Measurements from ENCODE around the gene USP24.

USP24 gene

DNA sequence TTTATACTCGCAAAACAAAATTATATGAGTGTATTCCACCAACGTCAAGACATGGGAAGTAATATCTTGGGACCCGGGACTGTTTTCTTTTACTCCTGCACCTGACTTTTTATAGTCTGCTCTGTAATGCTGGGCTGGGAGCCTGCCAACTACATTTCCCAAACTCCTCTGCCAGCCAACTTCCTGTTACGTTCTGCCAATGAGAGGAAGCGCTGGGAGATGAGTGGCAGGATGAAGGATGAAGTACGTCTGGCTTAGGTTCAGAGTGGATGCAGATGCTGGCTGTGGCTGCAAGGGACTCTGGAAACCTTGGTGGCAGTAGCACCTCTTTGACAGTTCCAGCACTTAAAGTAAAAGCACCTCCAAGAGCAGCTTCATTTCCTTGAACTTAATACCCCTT, 59.6 kb downstream of the USP24 start:
- DNase-seq = peak; percentile 1

DNA sequence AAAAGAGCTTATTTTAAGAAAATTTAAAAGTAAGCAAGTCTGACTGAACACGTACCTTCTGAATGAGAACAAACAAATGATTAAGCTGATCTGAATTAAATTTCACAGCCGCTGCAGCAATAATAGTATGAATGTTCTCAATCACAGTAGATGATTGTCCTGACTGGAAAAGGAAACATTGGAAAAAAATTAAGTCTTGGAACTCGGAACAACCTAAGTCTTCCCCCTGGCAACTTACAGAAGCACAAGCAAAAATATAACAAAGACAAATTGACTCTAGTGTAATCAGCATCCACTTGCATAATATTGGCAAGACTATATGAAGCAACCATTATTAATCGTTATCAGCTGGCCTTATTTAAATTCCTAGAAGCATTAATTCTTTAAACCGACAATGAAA, 60.5 kb downstream of the USP24 start:
- no peak for DNase-seq

DNA sequence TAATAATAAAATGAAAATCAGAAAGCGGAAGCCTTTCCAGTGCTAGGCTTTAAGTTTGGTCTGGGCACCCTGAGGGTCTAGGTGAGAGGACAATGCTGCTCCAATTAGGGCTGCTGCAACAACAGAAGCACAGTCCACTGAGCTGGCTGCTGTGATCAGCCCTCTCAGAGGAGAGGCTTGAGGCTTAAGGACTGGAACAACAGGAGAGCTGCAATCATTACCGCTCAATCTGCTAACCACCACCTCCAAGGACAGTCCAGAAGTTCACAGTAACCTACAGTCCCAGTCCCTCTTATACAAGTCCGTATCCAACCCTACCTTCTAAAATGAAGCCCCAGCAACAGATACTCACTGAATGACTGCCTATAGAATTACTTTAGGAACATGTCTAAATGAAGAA, 62.1 kb downstream of the USP24 start:
- DNase-seq = no peak

DNA sequence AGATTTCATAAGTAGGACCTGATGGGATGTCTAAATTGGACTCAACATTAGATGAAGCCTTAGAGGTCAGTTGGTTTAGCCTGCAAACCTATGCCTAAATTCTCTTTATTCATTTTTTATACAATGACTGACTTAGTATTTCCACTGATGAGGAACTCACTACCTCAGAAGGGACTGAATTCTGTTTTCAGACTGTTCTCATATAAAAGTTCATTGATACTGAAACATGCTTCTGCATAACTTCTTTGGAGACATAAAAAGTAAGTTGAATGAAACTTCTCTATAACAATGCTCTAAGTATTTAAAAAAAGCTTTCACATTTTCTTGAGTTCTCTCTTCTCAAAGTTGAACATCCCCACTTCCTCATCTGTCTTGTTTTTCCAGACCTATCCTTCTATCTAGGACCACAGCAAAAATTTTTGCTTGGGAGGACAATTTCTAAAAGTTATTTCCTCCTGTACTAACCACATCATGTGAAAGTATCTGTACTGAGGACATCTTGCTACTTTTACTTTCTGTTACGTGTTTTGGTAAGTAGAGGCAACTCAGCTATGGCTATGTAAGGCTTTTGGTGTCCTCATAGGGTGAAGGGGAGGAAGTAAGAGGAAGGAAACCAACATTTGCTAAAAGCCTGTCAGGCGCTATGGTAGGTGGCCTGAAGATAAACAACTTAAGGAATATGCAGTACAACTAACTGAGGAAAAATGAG, 64.1 kb downstream of the USP24 start:
- DNase-seq = no peak

DNA sequence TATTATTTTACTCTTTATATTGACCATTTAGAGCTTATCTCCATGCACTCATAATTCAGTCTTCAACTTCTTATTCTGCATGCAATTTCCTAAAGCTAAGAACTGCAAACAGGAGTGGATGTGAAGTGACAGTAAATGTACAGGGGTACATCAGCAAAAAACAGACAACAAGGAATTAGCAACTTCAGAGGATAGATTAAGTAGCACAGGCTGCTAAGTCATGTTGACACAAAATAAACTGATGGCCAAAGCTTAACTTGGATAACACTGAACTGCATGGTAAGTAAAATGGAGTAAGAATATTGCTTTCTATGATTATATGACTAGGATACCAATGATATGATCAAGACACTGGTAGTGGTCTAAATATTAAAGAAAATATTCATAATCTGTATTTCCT, 66.5 kb downstream of the USP24 start:
- no peak for DNase-seq

- no peak for DNase-seq
Observed at GRCh38 chr1:55147524-55147923, 67.6 kb downstream of the USP24 start.

GRCh38 chr1:55146781-55147180, 68.4 kb downstream of the USP24 start:
- no peak for DNase-seq

DNA sequence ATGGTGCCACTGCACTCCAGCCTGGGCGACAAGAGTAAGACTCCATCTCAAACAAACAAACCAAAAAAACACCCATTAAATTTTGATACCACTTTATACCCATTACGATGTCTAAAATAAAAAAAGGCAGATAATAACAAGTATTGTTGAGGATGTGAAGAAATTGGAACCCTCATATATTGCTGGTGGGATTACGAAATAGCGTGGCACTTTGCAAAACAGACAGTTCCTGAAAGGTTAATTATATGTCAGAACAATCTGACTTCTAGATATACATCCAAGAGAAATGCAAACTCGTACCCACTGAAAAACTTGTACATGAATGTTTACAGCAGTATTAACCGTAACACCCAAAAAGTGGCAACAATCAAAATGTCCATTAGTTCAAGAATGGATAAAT, 70.3 kb downstream of the USP24 start:
- no peak for DNase-seq

- DNase-seq = peak; percentile 0
Observed at GRCh38 chr1:55143684-55144083, 71.5 kb downstream of the USP24 start.

GRCh38 chr1:55141295-55141893, 73.8 kb downstream of the USP24 start:
- no peak for DNase-seq

- peak; percentile 54 for DNase-seq
Observed at GRCh38 chr1:55140546-55140983, 74.6 kb downstream of the USP24 start.

DNA sequence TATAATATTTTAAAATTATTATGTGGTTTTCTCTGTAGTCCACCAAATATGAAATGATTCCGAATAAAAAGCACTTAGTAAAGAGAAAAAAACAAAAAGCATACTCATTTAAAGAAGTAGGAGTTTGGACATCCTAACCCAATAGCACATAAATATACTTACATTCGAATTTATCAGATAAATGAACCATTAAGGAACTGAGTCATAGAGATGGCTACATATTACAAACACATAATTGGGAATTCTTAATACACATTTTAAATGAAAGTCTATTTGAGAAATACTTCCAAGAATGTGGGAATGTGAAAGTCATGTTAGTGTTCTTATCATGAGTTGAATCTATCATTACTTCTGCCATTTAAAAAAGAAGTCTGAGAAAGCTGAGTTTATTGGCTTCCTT, 75.0 kb downstream of the USP24 start:
- DNase-seq = no peak

GRCh38 chr1:55138823-55139222, 76.3 kb downstream of the USP24 start:
- no peak for DNase-seq

DNA sequence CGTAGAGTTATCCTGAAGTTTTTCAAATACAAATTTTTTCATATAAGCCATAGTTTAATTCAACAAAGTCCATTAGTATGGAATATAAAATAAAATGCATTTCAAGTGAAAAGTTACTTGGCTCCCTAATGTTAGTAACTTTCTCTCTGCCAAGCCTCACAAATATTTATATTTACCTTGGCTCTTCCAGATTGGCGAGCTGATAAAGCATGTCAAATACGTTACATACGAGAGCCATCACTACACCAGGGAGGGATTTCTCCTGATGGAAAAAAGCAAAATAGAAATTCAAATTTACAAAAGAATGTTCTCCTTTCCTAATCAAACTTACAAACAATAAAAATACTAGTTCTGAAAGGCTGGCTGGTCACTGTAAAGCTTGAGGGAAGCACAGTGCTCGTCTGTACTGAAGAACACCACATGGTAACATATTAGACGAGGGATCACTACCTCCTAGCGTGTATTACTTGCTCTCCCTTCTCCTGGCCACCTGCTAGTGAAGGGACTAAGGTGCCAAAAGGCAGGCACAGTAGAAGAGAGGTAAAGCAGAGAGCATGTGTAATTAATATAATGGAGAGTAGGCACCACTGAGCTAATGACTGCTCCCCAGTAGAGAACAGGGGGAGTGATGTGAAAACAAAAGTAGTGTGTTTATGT, 80.9 kb downstream of the USP24 start:
- DNase-seq = no peak

GRCh38 chr1:55131801-55132200, 83.4 kb downstream of the USP24 start:
- DNase-seq = no peak

GRCh38 chr1:55131218-55131617, 83.9 kb downstream of the USP24 start:
- DNase-seq = no peak

GRCh38 chr1:55129194-55129728, 85.9 kb downstream of the USP24 start:
- no peak for DNase-seq

- no peak for DNase-seq
Observed at GRCh38 chr1:55128418-55128995, 86.7 kb downstream of the USP24 start.

GRCh38 chr1:55127827-55128343, 87.3 kb downstream of the USP24 start:
- no peak for DNase-seq

DNA sequence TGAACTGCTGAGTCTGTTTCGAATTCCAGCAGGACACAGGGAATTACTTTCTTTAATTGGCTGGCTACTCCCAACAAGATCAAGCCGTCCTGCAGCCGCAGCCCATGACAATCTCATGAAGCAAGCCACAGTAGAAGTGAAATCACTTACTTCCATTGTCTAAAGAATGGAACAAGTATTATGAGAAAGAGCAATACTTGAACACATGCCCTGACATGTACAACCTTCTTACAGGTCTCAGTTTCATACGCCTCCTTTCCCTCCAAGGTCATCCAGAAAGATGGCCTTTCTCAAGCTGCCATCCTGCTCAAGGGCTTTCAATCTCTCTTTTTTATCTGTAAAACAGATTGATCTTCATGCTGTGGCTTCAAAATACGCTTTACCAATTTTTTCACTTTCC, 90.7 kb downstream of the USP24 start:
- DNase-seq = no peak

- DNase-seq = no peak
Observed at GRCh38 chr1:55120538-55120937, 94.6 kb downstream of the USP24 start.

DNA sequence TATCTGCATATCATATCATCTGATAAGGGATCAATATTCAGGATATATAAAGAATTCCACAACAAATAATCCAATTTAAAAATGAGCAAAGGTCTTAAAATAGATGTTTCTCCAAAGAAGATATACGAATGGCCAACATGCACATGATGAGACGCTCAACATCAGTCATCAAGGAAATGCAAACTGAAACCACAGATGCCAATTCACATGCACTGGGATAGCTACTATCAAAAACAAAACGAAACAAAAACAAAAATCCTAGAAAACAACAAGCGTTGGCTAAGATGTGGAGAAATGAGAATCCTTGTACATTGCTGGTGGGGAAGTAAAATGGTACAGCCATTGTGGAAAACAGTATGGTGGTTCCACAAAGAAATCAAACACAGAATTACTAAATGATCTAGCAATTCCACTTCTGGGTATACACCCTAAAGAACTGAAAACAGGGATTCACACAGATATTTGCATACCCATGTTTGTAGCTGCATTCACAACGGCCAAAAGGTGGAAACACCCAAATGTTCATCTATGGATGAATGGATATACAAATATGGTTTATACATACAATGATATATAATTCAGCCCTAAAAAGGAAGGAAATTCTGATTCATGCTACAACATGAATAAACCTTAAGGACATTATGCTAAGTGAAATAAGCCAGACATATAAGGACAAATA, 96.4 kb downstream of the USP24 start:
- DNase-seq = no peak

DNA sequence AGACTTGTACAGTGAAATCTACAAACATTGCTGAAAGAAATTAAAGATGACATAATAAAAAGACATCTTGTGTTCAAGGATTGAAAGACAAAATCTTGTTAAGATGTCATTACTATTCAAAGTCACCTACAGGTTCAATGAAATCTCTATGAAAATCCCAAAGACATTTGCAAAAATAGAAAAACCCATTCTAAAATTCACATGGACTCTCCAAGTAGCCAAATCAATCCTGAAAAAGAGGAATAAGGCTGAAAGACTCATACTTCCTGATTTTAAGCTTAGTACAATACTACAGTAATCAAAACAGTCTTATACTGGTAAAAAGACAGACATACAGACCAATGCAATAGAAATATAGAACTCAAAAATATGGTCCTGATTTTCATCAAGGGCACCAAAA, 97.2 kb downstream of the USP24 start:
- DNase-seq = no peak
